K562 (cell line): ENCODE results near the gene SERTAD2.

Experiments
- CBX2 ChIP-seq: fragments of 200-600 bp; sonication (generic); IDR thresholded peaks from one replicate; pipeline ENCODE4 v1.6.1; 2012; ENCODE audit warnings: mild to moderate bottlenecking, low read length, inconsistent platforms; ENCODE audit not compliant: insufficient read depth, poor library complexity, severe bottlenecking
- ELK1 ChIP-seq: sonication (generic); formaldehyde crosslinking; IDR thresholded peaks from 2 replicates; pipeline ENCODE4 v1.8.1; 2022; ENCODE audit warnings: missing genetic modification reagents
- NCOR1 ChIP-seq: fragments of 450-650 bp; IDR thresholded peaks from 2 replicates; pipeline ENCODE4 v1.6.1; 2016; ENCODE audit warnings: mild to moderate bottlenecking, moderate library complexity
- ZBTB26 ChIP-seq: fragments of 450-650 bp; formaldehyde crosslinking; IDR thresholded peaks from 2 replicates; pipeline ENCODE4 v1.4.0; 2022; ENCODE audit warnings: missing genetic modification characterization

- no peak for TF ChIP-seq CBX2
- no peak for TF ChIP-seq NCOR1
- no peak for TF ChIP-seq ZBTB26
- TF ChIP-seq ELK1 = no peak
Measured at GRCh38 chr2:64601785-64602391, 51.8 kb downstream of the SERTAD2 start.
